GM21529 (cell line): ENCODE data around the gene GAPVD1.

Source experiments
- ATAC-seq: cut with Tn5 transposase; IDR thresholded peaks from one replicate; pipeline ENCODE4 v1.9.1; 2021; ENCODE audit not compliant: unreplicated experiment

GAPVD1 gene

DNA sequence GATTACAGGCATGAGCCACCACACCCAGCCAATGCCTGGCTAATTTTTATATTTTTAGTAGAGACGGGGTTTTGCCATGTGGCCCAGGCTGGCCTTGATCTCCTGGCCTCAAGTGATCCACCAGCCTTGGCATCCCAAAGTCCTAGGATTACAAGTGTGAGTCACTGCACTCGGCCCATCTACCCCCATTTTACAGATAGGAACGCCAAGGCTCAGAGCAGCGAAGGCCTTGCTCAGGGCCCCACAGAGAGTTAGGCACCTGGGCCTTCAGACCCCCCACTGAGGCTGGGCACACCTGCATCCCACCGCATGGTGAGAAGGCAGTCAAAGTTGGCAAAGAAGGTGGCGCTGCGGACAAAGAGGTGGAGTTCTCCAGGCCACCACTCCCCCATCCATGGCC lies 143.1 kb downstream of the GAPVD1 start:
- ATAC-seq: no peak

- ATAC-seq: no peak
Observed at GRCh38 chr9:125405938-125406809, 144.5 kb downstream of the GAPVD1 start.

DNA sequence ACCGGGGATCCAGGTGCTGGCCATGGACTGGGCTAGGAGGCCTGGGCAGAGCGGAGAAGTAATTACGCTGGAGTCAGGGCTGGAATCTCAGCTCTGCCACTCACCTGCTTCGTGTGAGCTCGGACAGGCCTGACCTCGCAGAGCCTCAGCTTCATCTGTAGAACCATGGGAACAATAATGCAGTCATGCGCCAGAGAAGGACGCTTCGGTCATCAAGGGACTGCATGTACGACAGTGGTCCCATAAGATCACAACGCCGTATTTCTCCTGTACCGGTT lies 145.1 kb downstream of the GAPVD1 start:
- ATAC-seq: no peak

GRCh38 chr9:125407432-125407973 lies 145.9 kb downstream of the GAPVD1 start:
- ATAC-seq: peak; percentile 17

- ATAC-seq: peak; percentile 80
Observed at GRCh38 chr9:125407974-125408900, 146.6 kb downstream of the GAPVD1 start.

DNA sequence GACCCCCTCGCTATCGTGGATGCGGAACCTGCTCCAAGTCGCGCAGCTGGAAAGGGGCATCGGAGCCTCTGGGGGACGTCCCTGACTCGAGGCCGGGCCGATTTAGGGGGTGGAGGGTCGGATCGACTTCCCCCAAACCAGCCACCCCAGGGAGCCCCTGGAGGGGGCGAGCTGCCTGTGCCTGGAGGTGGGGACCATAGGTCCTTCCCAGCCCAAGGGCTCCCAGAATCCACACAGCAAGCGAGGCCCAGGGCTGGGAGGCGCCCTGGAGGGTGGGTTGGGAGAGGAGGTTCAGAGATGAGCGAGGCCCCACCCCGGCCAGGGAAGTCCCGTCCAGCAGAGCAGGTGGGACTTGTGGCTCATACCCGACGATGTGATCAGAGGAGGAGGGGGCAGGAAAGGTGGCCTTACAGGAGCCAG lies 147.6 kb downstream of the GAPVD1 start:
- no peak for ATAC-seq

GRCh38 chr9:125409637-125410521 lies 148.3 kb downstream of the GAPVD1 start:
- no peak for ATAC-seq

DNA sequence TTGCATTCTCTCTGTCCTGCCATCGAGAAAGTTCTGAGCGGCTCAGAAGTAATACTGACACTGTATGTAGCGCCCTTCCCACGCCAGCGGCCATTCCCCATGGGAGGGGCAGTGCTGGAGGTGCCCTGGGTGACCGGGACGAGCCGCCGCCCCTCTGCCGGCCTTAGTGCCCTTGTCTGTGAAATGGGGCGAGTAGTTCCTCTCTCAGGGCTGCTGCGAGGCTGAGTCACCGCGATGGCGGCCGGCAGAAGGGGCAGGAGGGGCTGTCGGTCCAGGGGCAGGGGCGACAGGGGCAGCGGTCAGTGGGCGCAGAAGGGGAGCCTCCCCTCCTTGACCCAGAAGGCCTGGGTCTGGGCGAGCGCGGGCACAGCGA lies 148.9 kb downstream of the GAPVD1 start:
- no peak for ATAC-seq

DNA sequence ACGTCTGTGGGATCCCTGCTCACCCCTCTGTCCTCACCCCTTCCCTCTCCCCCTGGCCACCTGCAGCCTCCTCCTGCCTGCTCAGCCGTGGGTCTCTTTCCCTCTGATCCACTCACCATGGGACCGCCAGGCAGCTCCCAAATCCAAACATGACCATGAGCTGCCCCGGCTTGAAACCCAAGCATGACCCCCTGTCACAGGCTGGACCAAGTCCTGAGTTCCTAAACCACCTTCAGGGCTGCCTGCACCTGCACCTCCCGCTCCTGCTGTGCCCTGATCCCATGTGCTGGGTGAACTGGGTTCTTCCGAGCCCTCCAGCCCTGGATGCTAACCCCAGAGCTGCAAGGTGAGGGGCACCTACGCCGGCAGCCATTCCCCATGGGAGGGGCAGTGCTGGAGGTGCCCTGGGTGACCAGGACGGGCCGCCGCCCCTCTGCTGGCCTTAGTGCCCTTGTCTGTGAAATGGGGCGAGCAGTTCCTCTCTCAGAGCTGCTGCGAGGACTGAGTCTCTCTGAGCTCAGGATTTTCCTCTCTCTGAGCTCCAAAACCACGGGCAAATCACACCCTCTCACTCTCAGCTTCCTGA lies 149.6 kb downstream of the GAPVD1 start:
- no peak for ATAC-seq

DNA sequence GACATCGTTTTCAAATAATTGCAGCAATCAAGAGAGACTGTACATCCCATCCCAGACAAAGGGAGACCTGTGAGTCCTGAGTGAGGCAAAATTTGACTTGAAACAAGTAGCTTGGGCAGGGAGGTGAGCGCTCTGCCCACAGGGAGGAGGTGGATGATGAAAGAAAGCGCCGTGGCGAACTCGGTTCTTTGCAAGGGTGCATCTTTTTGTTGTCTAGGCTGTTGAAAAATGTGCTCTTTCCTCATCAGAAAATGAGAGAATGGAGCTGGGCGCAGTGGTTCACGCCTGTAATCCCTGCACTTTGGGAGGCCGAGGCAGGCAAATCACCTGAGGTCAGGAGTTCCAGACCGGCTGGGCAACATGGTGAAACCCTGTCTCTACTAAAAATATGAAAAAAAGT lies 150.5 kb downstream of the GAPVD1 start:
- ATAC-seq: no peak

GRCh38 chr9:125413579-125413978 lies 152.0 kb downstream of the GAPVD1 start:
- ATAC-seq: no peak

- no peak for ATAC-seq
Observed at GRCh38 chr9:125415583-125416460, 154.2 kb downstream of the GAPVD1 start.

GRCh38 chr9:125416517-125416916 lies 154.9 kb downstream of the GAPVD1 start:
- no peak for ATAC-seq
